LNCAP (cell line): ENCODE data around the gene BMS1.

Source experiments
- CTCF ChIP-seq: fragments of 450-650 bp; IDR thresholded peaks from 2 replicates; pipeline ENCODE4 v1.5.1; 2017; ENCODE audit warnings: mild to moderate bottlenecking

Gene BMS1

GRCh38 chr10:42769673-42770072 lies 12.9 kb upstream of the BMS1 start:
- no peak for TF ChIP-seq CTCF

- TF ChIP-seq CTCF, result no peak
Measured at GRCh38 chr10:42776681-42777080, 5.9 kb upstream of the BMS1 start.

GRCh38 chr10:42780456-42780855 lies 2.1 kb upstream of the BMS1 start:
- TF ChIP-seq CTCF, result no peak

- TF ChIP-seq CTCF, result no peak
Measured at GRCh38 chr10:42781893-42782445, 626 bp upstream of the BMS1 start.

GRCh38 chr10:42783181-42783549 lies 570 bp downstream of the BMS1 start:
- no peak for TF ChIP-seq CTCF

GRCh38 chr10:42785759-42786158 lies 3.2 kb downstream of the BMS1 start:
- no peak for TF ChIP-seq CTCF

- no peak for TF ChIP-seq CTCF
Measured at GRCh38 chr10:42790835-42791234, 8.2 kb downstream of the BMS1 start.

GRCh38 chr10:42795701-42796100 lies 13.1 kb downstream of the BMS1 start:
- TF ChIP-seq CTCF, result no peak
